ENCODE results near the gene DENND1A.

DNA sequence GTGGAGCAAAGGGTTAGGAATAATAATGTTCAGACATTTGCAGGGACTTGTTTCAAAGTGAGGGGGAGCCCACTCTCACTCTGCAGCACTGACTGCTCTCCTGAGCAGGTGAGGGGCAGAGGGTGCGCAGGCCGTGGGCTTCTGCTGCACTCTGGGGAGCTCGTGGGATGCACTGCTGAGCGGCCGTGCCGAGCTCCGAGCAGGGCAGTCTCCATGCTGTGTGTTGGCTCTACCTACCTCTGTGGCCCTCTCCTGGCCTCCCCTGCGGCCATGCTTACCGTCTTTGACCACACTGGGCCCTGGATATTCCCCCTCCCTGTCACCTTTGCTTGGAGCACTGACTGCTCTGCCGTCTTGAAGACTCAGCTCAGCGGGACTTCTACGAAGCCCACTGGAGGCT lies 540.2 kb downstream of the DENND1A start:
- TF ChIP-seq, protein P1, sequence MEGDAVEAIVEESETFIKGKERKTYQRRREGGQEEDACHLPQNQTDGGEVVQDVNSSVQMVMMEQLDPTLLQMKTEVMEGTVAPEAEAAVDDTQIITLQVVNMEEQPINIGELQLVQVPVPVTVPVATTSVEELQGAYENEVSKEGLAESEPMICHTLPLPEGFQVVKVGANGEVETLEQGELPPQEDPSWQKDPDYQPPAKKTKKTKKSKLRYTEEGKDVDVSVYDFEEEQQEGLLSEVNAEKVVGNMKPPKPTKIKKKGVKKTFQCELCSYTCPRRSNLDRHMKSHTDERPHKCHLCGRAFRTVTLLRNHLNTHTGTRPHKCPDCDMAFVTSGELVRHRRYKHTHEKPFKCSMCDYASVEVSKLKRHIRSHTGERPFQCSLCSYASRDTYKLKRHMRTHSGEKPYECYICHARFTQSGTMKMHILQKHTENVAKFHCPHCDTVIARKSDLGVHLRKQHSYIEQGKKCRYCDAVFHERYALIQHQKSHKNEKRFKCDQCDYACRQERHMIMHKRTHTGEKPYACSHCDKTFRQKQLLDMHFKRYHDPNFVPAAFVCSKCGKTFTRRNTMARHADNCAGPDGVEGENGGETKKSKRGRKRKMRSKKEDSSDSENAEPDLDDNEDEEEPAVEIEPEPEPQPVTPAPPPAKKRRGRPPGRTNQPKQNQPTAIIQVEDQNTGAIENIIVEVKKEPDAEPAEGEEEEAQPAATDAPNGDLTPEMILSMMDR (IDR thresholded peaks at IDR 0.05), result no peak
- TF ChIP-seq POLR2A (IDR thresholded peaks at IDR 0.05), result no peak

All from adrenal gland (tissue), 5 donors.